H1 (cell line): ENCODE measurements around the gene OLFM1. TPM values are rescaled to one million over a fixed set of nuclear protein-coding genes. Genes with fewer than 3 reads are reported as not detected.

Source experiments
- CTCF ChIA-PET: fragments of 300-600 bp; sonication (Branson Sonifier 250); formaldehyde crosslinking; loops from one replicate; lab custom pipeline; 2021; ENCODE audit not compliant: partially characterized antibody; lab: Charles Lee
- POLR2A ChIA-PET: fragments of 300-600 bp; sonication (Branson Sonifier 250); formaldehyde crosslinking; loops from one replicate; lab custom pipeline; 2021; ENCODE audit warnings: inconsistent platforms; ENCODE audit not compliant: partially characterized antibody; lab: Charles Lee
- DNase-seq, 2 experiments: peaks; one replicate each; pipeline versions ENCODE4 v3.0.0 to v3.0.0-alpha.2; 2010 to 2022; ENCODE audit warnings: low spot score in 2 of 2, low read depth in 1 of 2, mixed read lengths in 1 of 2
- FAIRE-seq: peaks from 2 replicates; lab custom pipeline; 2011; peaks lifted over from hg19 to GRCh38; lab: Jason Lieb, UNC
- H2AFZ ChIP-seq: 2 replicates; pipeline ENCODE4 v1.8.1; 2012; ENCODE audit warnings: low read length, inconsistent platforms
- H2AK5ac ChIP-seq: 2 replicates; pipeline ENCODE4 v1.6.1; 2013; ENCODE audit warnings: low read depth, low read length
- H2BK120ac ChIP-seq: replicated peaks from 2 replicates; pipeline ENCODE3; 2013; ENCODE audit warnings: low read depth, low read length, inconsistent platforms
- H2BK12ac ChIP-seq: 2 replicates; pipeline ENCODE4 v1.6.1; 2013; ENCODE audit warnings: low read depth, low read length
- H2BK15ac ChIP-seq: 2 replicates; pipeline ENCODE4 v1.6.1; 2013; ENCODE audit warnings: low read length
- H2BK20ac ChIP-seq: 2 replicates; pipeline ENCODE4 v1.6.1; 2013; ENCODE audit warnings: low read length
- H2BK5ac ChIP-seq: 2 replicates; pipeline ENCODE4 v1.6.1; 2013; ENCODE audit warnings: low read depth, low read length
- H3K14ac ChIP-seq: 2 replicates; pipeline ENCODE4 v1.6.1; 2013; ENCODE audit warnings: inconsistent platforms; ENCODE audit not compliant: insufficient read length
- H3K18ac ChIP-seq: 2 replicates; pipeline ENCODE4 v1.6.1; 2013; ENCODE audit warnings: low read length; ENCODE audit errors: extremely low read depth
- H3K23ac ChIP-seq: 2 replicates; pipeline ENCODE4 v1.6.1; 2013; ENCODE audit warnings: inconsistent platforms; ENCODE audit not compliant: insufficient read length
- H3K23me2 ChIP-seq: 2 replicates; pipeline ENCODE4 v1.6.1; 2013; ENCODE audit warnings: low read depth, low read length
- H3K27ac ChIP-seq: 2 replicates; pipeline ENCODE4 v1.6.1; 2011; ENCODE audit warnings: low read depth, low read length, inconsistent platforms
- H3K27me3 ChIP-seq, 4 experiments: replicated peaks in 1 of 4; 1 replicate in 1 of 4; 2 replicates in 3 of 4; pipeline versions ENCODE4 v1.6.1 to v1.8.1; 2011 to 2013; ENCODE audit warnings: low read length in 3 of 4, mild to moderate bottlenecking in 3 of 4, inconsistent platforms in 2 of 4, mixed read lengths in 2 of 4, moderate library complexity in 1 of 4; ENCODE audit not compliant: control insufficient read depth in 3 of 4, insufficient read depth in 3 of 4; ENCODE audit errors: extremely low read depth in 1 of 4
- H3K36me3 ChIP-seq, 4 experiments: 2 replicates each; pipeline versions ENCODE4 v1.6.1 to v1.8.1; 2011 to 2013; ENCODE audit warnings: mild to moderate bottlenecking in 4 of 4, low read length in 3 of 4, moderate library complexity in 2 of 4, control low read depth in 1 of 4, inconsistent platforms in 1 of 4; ENCODE audit not compliant: insufficient read depth in 4 of 4, control insufficient read depth in 2 of 4
- H3K4ac ChIP-seq: replicated peaks from 2 replicates; pipeline ENCODE3; 2013; ENCODE audit warnings: low read length, low read depth, mixed read lengths, inconsistent platforms; ENCODE audit not compliant: insufficient read length
- H3K4me1 ChIP-seq, 4 experiments: replicated peaks in 1 of 4; 1 replicate in 1 of 4; 2 replicates in 3 of 4; pipeline versions ENCODE4 v1.6.1 to v1.8.1; 2011 to 2013; ENCODE audit warnings: low read length in 3 of 4, inconsistent platforms in 2 of 4, mixed read lengths in 1 of 4; ENCODE audit not compliant: insufficient read depth in 4 of 4, control insufficient read depth in 3 of 4
- H3K4me2 ChIP-seq, 2 experiments: 2 replicates each; pipeline versions ENCODE4 v1.6.1 to v1.8.1; 2011 to 2013; ENCODE audit warnings: low read depth in 2 of 2, low read length in 2 of 2, control low read depth in 1 of 2, inconsistent platforms in 1 of 2, mild to moderate bottlenecking in 1 of 2; ENCODE audit not compliant: insufficient read depth in 1 of 2
- H3K4me3 ChIP-seq, 4 experiments: fragments of 200-600, 300-600 bp in 1 of 4; sonication (generic), shearing (Covaris generic), sonication (Bioruptor Twin) in 1 of 4; 2 replicates each; pipeline versions ENCODE4 v1.5.1 to v1.8.1; 2011 to 2016; ENCODE audit warnings: low read length in 4 of 4, low read depth in 3 of 4, control low read depth in 2 of 4, inconsistent platforms in 2 of 4, mild to moderate bottlenecking in 2 of 4, mixed read lengths in 1 of 4, moderate library complexity in 1 of 4; ENCODE audit not compliant: insufficient read depth in 2 of 4; ENCODE audit errors: extremely low read depth in 1 of 4
- H3K56ac ChIP-seq: replicated peaks from 2 replicates; pipeline ENCODE3; 2013; ENCODE audit warnings: low read depth, mild to moderate bottlenecking, mixed read lengths, low read length, inconsistent platforms; ENCODE audit not compliant: insufficient read length
- H3K79me1 ChIP-seq: 2 replicates; pipeline ENCODE4 v1.6.1; 2013; ENCODE audit warnings: low read depth, low read length, control low read depth
- H3K79me2 ChIP-seq, 2 experiments: 2 replicates each; pipeline versions ENCODE4 v1.6.1 to v1.8.1; 2012 to 2013; ENCODE audit warnings: low read length in 2 of 2, mild to moderate bottlenecking in 2 of 2, inconsistent platforms in 1 of 2; ENCODE audit not compliant: insufficient read depth in 2 of 2, control insufficient read depth in 1 of 2
- H3K9ac ChIP-seq, 4 experiments: replicated peaks in 1 of 4; 1 replicate in 1 of 4; 2 replicates in 3 of 4; pipeline versions ENCODE4 v1.6.1 to v1.8.1; 2011 to 2013; ENCODE audit warnings: low read depth in 3 of 4, low read length in 3 of 4, control low read depth in 2 of 4, mild to moderate bottlenecking in 2 of 4, moderate library complexity in 2 of 4, inconsistent platforms in 1 of 4; ENCODE audit errors: extremely low read depth in 1 of 4
- H3K9me3 ChIP-seq, 2 experiments: 2 replicates each; pipeline versions ENCODE4 v1.6.1 to v1.8.1; 2012 to 2013; ENCODE audit warnings: mild to moderate bottlenecking in 2 of 2, moderate library complexity in 2 of 2, control low read depth in 1 of 2, inconsistent platforms in 1 of 2, low read depth in 1 of 2, low read length in 1 of 2, mixed read lengths in 1 of 2; ENCODE audit not compliant: insufficient read depth in 2 of 2
- H4K20me1 ChIP-seq, 2 experiments: replicated peaks in 1 of 2; 2 replicates each; pipeline versions ENCODE3 to v1.8.1; 2011 to 2013; ENCODE audit warnings: inconsistent platforms in 2 of 2, low read length in 2 of 2, mild to moderate bottlenecking in 1 of 2; ENCODE audit not compliant: insufficient read depth in 2 of 2, control insufficient read depth in 1 of 2
- H4K5ac ChIP-seq: 2 replicates; pipeline ENCODE4 v1.6.1; 2013; ENCODE audit warnings: low read length, low read depth, mixed read lengths, inconsistent platforms; ENCODE audit not compliant: insufficient read length
- H4K8ac ChIP-seq: 2 replicates; pipeline ENCODE4 v1.8.0; 2013; ENCODE audit warnings: mild to moderate bottlenecking, moderate library complexity, low read length, inconsistent platforms; ENCODE audit not compliant: insufficient read depth; ENCODE audit errors: extremely low read depth
- H4K91ac ChIP-seq: replicated peaks from 2 replicates; pipeline ENCODE3; 2013; ENCODE audit warnings: low read length, mixed read lengths, inconsistent platforms; ENCODE audit not compliant: insufficient read length
- BRCA1 ChIP-seq: IDR thresholded peaks from 2 replicates; pipeline ENCODE4 v1.6.1; 2012; ENCODE audit warnings: low read depth, low read length, improper control_type of control experiment
- EP300 ChIP-seq, 2 experiments: IDR thresholded peaks; 1 replicate in 1 of 2; 2 replicates in 1 of 2; pipeline ENCODE4 v1.6.1; 2011 to 2012; ENCODE audit warnings: low read depth in 2 of 2, low read length in 2 of 2, mild to moderate bottlenecking in 2 of 2, borderline replicate concordance in 1 of 2, inconsistent platforms in 1 of 2, moderate library complexity in 1 of 2
- RAD21 ChIP-seq, 2 experiments: IDR thresholded peaks in 1 of 2; conservative IDR thresholded peaks in 1 of 2; 2 replicates each; pipeline ENCODE4 v1.6.1; 2011; ENCODE audit warnings: low read depth in 2 of 2, low read length in 2 of 2, improper control_type of control experiment in 1 of 2, inconsistent platforms in 1 of 2, mild to moderate bottlenecking in 1 of 2, moderate library complexity in 1 of 2
- RBBP5 ChIP-seq: IDR thresholded peaks from 2 replicates; pipeline ENCODE4 v1.7.1; 2012; ENCODE audit warnings: low read depth, mild to moderate bottlenecking, inconsistent platforms, low read length, moderate library complexity, borderline replicate concordance
- SIX5 ChIP-seq: IDR thresholded peaks from 2 replicates; pipeline ENCODE4 v1.6.1; 2011; ENCODE audit warnings: mild to moderate bottlenecking, low read depth, low read length
- WGBS, 2 experiments: shearing (Covaris generic) in 1 of 2; methylation state at CpG; one replicate each; pipeline versions ENCODE4 v1.1.6 to v1.1.7; 2013 to 2015; ENCODE audit warnings: low lambda C conversion rate in 2 of 2, mixed read lengths in 2 of 2, inconsistent platforms in 1 of 2, low coverage in 1 of 2, missing lambda C conversion rate in 1 of 2; ENCODE audit not compliant: insufficient replicate concordance in 2 of 2, insufficient coverage in 1 of 2, insufficient read length in 1 of 2; ENCODE audit errors: extremely low coverage in 1 of 2, missing lambda C conversion rate in 1 of 2; 5-methylcytosine and 5-hydroxymethylcytosine counted together
- polyA plus RNA-seq, 7 experiments: library from polyadenylated mRNA; depleted of rRNA in 3 of 7; stranded (reverse) in 5 of 7; unstranded in 2 of 7; fragments of >200 nt in 5 of 7; fragments of 200-250 nt in 2 of 7; gene quantifications; 1 replicate in 5 of 7; 2 replicates in 1 of 7; 4 replicates in 1 of 7; pipeline versions ENCODE4 v1.2.1 to v1.2.3, GENCODE V29; 2011 to 2013; ENCODE audit warnings: missing spikeins in 2 of 7, mixed read lengths in 2 of 7
- total RNA-seq: library from RNA; stranded (reverse); fragmentation: NEBNext Ultra II Directional; extraction: Animal tissue kit (Norgen Biotek cat#: 25700); gene quantifications from 2 replicates; pipeline ENCODE4 v1.2.1, GENCODE V29; 2021

The OLFM1 gene
- total and polyA plus RNA-seq, 2 of the 8 experiments (the other 6 are each of a cell fraction or from before 2014, with no cell fraction given), result 53.0 to 53.4 TPM

DNA sequence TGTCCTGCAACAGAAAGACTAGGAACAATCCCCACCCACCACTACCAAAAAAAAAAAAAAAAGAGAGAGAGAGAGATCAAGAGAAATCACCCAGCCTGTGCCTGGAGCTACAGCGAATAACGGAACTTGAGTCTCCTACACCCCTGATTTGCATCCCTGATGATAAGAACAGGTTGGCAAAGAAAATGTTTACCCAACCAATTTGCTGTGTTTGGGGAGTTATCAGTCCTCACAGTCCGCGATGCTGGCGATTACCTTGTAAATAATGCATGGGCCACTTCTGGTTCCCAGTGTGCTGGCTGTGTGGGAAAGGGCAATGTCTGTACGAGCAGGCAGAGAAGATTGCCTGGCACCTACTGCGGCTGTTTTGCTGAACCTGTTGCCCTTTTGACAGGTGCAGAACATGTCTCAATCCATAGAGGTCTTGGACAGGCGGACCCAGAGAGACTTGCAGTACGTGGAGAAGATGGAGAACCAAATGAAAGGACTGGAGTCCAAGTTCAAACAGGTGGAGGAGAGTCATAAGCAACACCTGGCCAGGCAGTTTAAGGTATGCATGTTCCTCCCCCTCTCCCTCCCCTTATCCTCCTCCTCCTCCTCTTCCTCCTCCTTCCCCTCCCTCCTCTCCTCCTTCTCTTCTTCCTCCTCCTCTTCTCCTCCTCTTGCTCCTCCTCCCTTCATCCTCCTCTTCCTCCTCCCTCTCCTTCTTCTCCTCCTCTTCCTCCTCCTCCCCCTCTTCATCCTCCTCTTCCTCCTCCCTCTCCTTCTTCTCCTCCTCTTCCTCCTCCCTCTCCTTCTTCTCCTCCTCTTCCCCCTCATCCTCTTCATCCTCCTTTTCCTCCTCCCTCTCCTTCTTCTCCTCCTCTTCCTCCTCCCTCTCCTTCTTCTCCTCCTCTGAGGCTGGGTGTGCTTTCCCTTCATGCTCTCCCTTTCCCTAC is 8.3 kb downstream of the OLFM1 start:
- H4K20me1 ChIP-seq, result peaks cover 5 to 16% of the 10 kb centered on the region in 2 experiments
- no peak overlapping the region for H2BK20ac ChIP-seq
- peaks cover 0 to 3% of the 10 kb centered on the region in 2 experiments; a peak in 1 of 4 replicates for H3K79me2 ChIP-seq
- WGBS, 2 experiments, result 92% methylated on average over 7 of the region's 9 CpGs; no CpG with 5 or more reads in 1 of the 2 experiments
- no peak overlapping the region for H3K4me3 ChIP-seq
- H2BK5ac ChIP-seq, result no peak overlapping the region
- TF ChIP-seq RBBP5 (no peak), EP300 (IDR thresholded peaks at IDR 0.05; ENCODE audit: borderline replicate concordance in 1 of 2, low read depth in 2 of 2, low read length in 2 of 2) (no peak), BRCA1 (no peak), RAD21 (IDR thresholded peaks at IDR 0.05 in 1 of 2, conservative IDR thresholded peaks at IDR 0.05 in 1 of 2; ENCODE audit: low read depth in 2 of 2, low read length in 2 of 2) (no peak), SIX5 (no peak)
- no peak overlapping the region for H3K23ac ChIP-seq
- H3K23me2 ChIP-seq, result peaks cover 7% of the 10 kb centered on the region; the same call in 1 of the 2 replicates
- no peak overlapping the region for H3K4me2 ChIP-seq
- peaks cover 0 to 32% (median 25%) of the 10 kb centered on the region in 4 experiments; a peak in 6 of 8 replicates for H3K36me3 ChIP-seq
- H4K5ac ChIP-seq, result no peak overlapping the region
- no peak overlapping the region for H3K14ac ChIP-seq
- H2BK15ac ChIP-seq, result no peak overlapping the region
- H3K79me1 ChIP-seq, result peaks cover 12% of the 10 kb centered on the region
- no peak overlapping the region for H4K8ac ChIP-seq
- no peak overlapping the region for H2AK5ac ChIP-seq
- no peak overlapping the region for H3K4ac ChIP-seq
- no peak overlapping the region for H2AFZ ChIP-seq
- no peak overlapping the region for H3K27ac ChIP-seq
- H2BK120ac ChIP-seq, result no peak overlapping the region
- FAIRE-seq (no peak), DNase-seq (no peak)
- H3K56ac ChIP-seq, result no peak overlapping the region
- H4K91ac ChIP-seq, result no peak overlapping the region
- H3K9me3 ChIP-seq, result no peaks in the 10 kb centered on the region
- no peak overlapping the region for H3K9ac ChIP-seq
- peaks cover 0 to 8% (median 0%) of the 10 kb centered on the region in 4 experiments; a peak in 2 of 7 replicates for H3K4me1 ChIP-seq
- no peak overlapping the region for H2BK12ac ChIP-seq
- POLR2A ChIA-PET, result no interaction called here
- H3K27me3 ChIP-seq, result no peaks in the 10 kb centered on the region
- H3K18ac ChIP-seq, result no peak overlapping the region
- CTCF ChIA-PET, result interaction anchor here (0.7 to 1.5 kb wide), 3 partner anchors 10 to 317 kb away, joined by 3 to 4 read pairs (median 4); no protein-coding TSS in a partner anchor
